Endothelial cell (in vitro differentiated cells): ENCODE results near the gene TMEM132C. TPM values are rescaled to one million over a fixed set of nuclear protein-coding genes. Genes with fewer than 3 reads are reported as not detected.

Source experiments
- DNase-seq: peaks from one replicate; pipeline ENCODE4 v3.0.0; 2021; ENCODE audit warnings: low spot score
- H3K27ac Mint-ChIP-seq: one replicate; pipeline ENCODE4 v1.8.0; 2021; ENCODE audit warnings: mixed read lengths, inconsistent platforms; ENCODE audit not compliant: unreplicated experiment
- H3K27me3 Mint-ChIP-seq: one replicate; pipeline ENCODE4 v1.8.0; 2021; ENCODE audit warnings: mild to moderate bottlenecking, moderate library complexity, mixed read lengths, inconsistent platforms; ENCODE audit not compliant: unreplicated experiment
- H3K36me3 Mint-ChIP-seq: one replicate; pipeline ENCODE4 v1.8.0; 2021; ENCODE audit warnings: mild to moderate bottlenecking, low read depth, mixed read lengths, inconsistent platforms; ENCODE audit not compliant: unreplicated experiment
- H3K4me1 Mint-ChIP-seq: one replicate; pipeline ENCODE4 v1.8.0; 2021; ENCODE audit warnings: mild to moderate bottlenecking, mixed read lengths, inconsistent platforms; ENCODE audit not compliant: unreplicated experiment
- H3K4me3 Mint-ChIP-seq: one replicate; pipeline ENCODE4 v1.8.0; 2021; ENCODE audit warnings: mild to moderate bottlenecking, mixed read lengths, inconsistent platforms; ENCODE audit not compliant: unreplicated experiment
- H3K9me3 Mint-ChIP-seq: one replicate; pipeline ENCODE4 v1.8.0; 2021; ENCODE audit warnings: mixed read lengths, inconsistent platforms; ENCODE audit not compliant: unreplicated experiment
- CTCF ChIP-seq: fragments of 200-600 bp; sonication (generic); IDR thresholded peaks from one replicate; pipeline ENCODE4 v1.5.0; 2021; ENCODE audit warnings: antibody characterized with exemption; ENCODE audit not compliant: unreplicated experiment
- total RNA-seq: library from RNA; stranded (reverse); fragmentation: NEBNext Ultra II Directional; extraction: Animal tissue kit (Norgen Biotek cat#: 25700); gene quantifications from one replicate; pipeline ENCODE4 v1.2.1, GENCODE V29; 2021; ENCODE audit not compliant: unreplicated experiment

The TMEM132C gene
- total RNA-seq, 1 donor from 2014 or later = not detected

DNA sequence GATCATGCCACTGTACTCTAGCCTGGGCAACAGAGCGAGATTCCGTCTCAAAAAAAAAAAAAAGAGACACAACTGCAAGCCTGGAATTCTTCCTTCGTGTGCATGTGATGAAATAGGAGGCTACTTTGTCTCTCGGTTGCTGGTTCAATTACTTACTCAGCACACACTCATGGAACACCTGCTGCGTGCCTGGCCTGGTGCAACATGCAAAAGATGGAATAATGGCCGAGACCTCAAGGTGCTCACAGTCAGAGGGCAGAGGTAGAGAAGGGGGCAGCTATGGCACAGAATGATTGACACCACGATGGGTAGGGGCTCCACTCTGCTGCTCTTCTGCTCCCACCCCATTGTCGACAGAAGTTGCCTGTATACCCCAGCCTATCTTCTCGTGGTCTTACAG, 444.5 kb downstream of the TMEM132C start:
- H3K36me3 Mint-ChIP-seq = peaks cover 14% of the 10 kb centered on the region
- no peaks in the 10 kb centered on the region for H3K4me1 Mint-ChIP-seq
- no peak for DNase-seq

DNA sequence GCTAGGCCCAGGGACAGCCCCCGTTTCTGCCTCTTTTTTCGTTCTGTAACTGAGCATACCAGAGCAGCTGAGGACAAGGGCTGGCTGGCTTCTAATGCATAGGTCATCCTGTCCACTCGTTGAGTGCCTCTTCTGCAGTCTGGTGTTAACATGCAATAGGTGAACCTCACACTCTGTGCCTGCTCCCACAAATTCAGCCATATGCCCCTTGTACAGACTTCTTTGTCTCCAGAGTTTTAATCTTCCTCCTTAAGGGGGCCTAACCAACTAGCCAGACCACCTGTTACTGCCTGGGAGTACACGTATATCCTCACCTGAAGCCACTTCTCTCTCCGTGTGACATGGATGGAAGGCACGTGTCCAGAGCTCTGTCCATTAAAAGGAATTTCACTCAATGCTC, 445.7 kb downstream of the TMEM132C start:
- Mint-ChIP-seq H3K4me1 (no peaks in the 10 kb centered on the region), H3K27ac (no peak overlapping the region), H3K9me3 (peaks cover 49% of the 10 kb centered on the region), H3K4me3 (no peak overlapping the region), H3K36me3 (peaks cover 13% of the 10 kb centered on the region), H3K27me3 (peaks cover 3% of the 10 kb centered on the region)
- no peak for DNase-seq
- TF ChIP-seq CTCF = no peak

More for the DNA sequence above, 444.5 kb downstream of the TMEM132C start:
- H3K9me3 Mint-ChIP-seq = peaks cover 46% of the 10 kb centered on the region
- H3K27ac Mint-ChIP-seq = no peak overlapping the region
- no peak overlapping the region for H3K4me3 Mint-ChIP-seq
- peaks cover 3% of the 10 kb centered on the region for H3K27me3 Mint-ChIP-seq
- no peak for TF ChIP-seq CTCF

GRCh38 chr12:128715485-128715884, 448.5 kb downstream of the TMEM132C start:
- Mint-ChIP-seq H3K27me3 (peaks cover 6% of the 10 kb centered on the region), H3K27ac (no peak overlapping the region), H3K4me1 (no peaks in the 10 kb centered on the region), H3K36me3 (peaks cover 21% of the 10 kb centered on the region), H3K9me3 (peaks cover 64% of the 10 kb centered on the region), H3K4me3 (no peak overlapping the region)
- DNase-seq = no peak
- TF ChIP-seq CTCF = no peak

GRCh38 chr12:128724468-128725046, 457.6 kb downstream of the TMEM132C start:
- no peak for DNase-seq
- Mint-ChIP-seq H3K27ac (no peak overlapping the region), H3K36me3 (peaks cover 14% of the 10 kb centered on the region), H3K4me3 (no peak overlapping the region), H3K27me3 (peaks cover 3% of the 10 kb centered on the region), H3K9me3 (peaks cover 44% of the 10 kb centered on the region), H3K4me1 (no peaks in the 10 kb centered on the region)
- no peak for TF ChIP-seq CTCF

DNA sequence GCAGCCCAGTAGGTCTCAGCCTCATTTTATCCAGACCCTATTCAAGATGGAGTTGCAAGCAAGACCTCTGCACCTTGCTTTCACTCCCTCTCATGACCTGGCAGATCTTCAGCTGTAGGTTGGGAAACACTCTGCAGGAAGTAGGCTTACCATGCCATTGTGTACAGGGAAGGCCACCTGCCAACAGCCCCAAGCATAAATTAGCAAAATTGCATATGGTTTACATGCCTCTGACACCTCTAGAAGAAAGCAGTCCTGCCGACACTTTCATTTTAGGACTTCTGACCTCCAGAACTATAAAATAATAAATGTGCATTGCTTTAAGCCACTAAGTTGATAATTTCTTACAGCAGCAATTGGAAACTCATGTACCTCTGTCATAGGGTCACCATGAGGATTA, 459.9 kb downstream of the TMEM132C start:
- DNase-seq = no peak
- Mint-ChIP-seq H3K27me3 (peaks cover 4% of the 10 kb centered on the region), H3K4me1 (no peaks in the 10 kb centered on the region), H3K9me3 (peaks cover 40% of the 10 kb centered on the region), H3K36me3 (peaks cover 7% of the 10 kb centered on the region), H3K4me3 (no peak overlapping the region), H3K27ac (no peak overlapping the region)
- no peak for TF ChIP-seq CTCF
